ENCODE measurements around the gene ZNF764.

- no peak for TF ChIP-seq POLR2AphosphoS5 (IDR thresholded peaks at IDR 0.05)
- no peak for TF ChIP-seq CTCF (IDR thresholded peaks at IDR 0.05)
- TF ChIP-seq EP300 (IDR thresholded peaks at IDR 0.05): no peak
- no peak for TF ChIP-seq POLR2A (IDR thresholded peaks at IDR 0.05)
Observed at GRCh38 chr16:30519120-30520049, 38.8 kb downstream of the ZNF764 start.
